AG09309 (cell line): ENCODE data around the gene UBIAD1.
"Not testable (repeated sequence)": the region's sequence is repeated elsewhere in the genome, so short reads cannot be mapped to it uniquely, and the experiment has no call there.

ENCODE experiments used
- DNase-seq: peaks from one replicate; pipeline ENCODE4 v3.0.0-alpha.2; 2010; ENCODE audit warnings: low read depth
- H3K4me3 ChIP-seq: 2 replicates; pipeline ENCODE4 v1.5.1; 2011; ENCODE audit warnings: mild to moderate bottlenecking, low read depth, low read length, moderate library complexity; ENCODE audit not compliant: control insufficient read depth
- TF ChIP-seq, protein P1 (sequence below): IDR thresholded peaks from 2 replicates; pipeline ENCODE4 v1.5.1; 2011; ENCODE audit warnings: mild to moderate bottlenecking, low read depth, low read length, inconsistent platforms; ENCODE audit not compliant: insufficient read depth, control insufficient read depth; ENCODE audit errors: missing control alignments

UBIAD1 gene

DNA sequence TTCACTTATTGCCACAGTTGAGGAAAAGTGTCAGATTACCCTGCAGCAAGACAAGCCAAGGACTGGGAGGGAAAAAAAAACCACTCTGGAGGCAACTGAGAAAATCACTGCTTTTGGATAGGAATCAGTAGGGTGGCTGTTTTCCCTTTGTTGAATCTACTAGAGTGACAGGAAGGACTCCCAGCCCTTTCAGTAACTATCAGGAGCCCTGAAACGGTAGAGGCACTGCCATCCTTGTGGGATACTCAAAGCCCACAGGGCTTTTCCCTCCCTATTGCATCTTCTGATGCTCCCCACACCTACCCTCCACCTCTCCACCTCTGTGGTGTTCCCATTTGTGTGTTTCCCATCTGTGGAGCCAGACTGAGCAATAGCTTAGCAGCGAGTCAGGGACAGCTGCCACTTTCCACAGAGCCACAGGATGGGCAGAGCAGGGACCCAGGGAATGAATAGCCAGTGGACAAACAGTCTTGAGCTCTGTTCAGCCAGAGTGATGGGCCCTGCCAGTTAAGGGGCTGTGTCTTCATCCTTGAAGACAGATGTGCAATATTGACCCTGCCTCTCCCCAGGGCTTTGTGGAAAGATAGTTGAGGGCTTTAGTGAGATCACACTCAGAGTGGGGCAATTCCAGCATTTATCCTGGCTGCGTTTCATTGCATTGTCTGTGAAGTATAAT is 13.9 kb downstream of the UBIAD1 start:
- no peak for DNase-seq
- TF ChIP-seq, protein P1, sequence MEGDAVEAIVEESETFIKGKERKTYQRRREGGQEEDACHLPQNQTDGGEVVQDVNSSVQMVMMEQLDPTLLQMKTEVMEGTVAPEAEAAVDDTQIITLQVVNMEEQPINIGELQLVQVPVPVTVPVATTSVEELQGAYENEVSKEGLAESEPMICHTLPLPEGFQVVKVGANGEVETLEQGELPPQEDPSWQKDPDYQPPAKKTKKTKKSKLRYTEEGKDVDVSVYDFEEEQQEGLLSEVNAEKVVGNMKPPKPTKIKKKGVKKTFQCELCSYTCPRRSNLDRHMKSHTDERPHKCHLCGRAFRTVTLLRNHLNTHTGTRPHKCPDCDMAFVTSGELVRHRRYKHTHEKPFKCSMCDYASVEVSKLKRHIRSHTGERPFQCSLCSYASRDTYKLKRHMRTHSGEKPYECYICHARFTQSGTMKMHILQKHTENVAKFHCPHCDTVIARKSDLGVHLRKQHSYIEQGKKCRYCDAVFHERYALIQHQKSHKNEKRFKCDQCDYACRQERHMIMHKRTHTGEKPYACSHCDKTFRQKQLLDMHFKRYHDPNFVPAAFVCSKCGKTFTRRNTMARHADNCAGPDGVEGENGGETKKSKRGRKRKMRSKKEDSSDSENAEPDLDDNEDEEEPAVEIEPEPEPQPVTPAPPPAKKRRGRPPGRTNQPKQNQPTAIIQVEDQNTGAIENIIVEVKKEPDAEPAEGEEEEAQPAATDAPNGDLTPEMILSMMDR: no peak
- H3K4me3 ChIP-seq: no peak overlapping the region

DNA sequence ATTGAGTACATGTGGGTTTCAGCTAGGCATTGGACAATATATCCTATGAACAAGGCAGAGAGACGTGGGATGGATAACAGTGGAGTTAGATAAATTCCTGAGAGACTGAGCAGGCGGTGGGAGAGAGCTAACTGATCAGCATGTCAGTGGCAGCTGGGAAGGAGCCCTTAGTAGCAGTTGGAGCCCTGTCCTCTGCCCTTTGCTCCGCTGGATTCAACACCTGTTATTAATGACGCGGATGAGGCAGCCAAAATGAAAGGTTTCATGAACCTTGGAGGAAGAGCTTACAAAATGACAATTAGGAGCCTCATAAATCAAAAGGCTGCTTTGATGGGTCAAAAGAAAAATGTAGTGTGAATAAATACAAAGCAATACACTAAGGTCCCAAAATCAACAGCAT is 16.1 kb downstream of the UBIAD1 start:
- TF ChIP-seq, protein P1: no peak
- no peak overlapping the region for H3K4me3 ChIP-seq
- DNase-seq: no peak

DNA sequence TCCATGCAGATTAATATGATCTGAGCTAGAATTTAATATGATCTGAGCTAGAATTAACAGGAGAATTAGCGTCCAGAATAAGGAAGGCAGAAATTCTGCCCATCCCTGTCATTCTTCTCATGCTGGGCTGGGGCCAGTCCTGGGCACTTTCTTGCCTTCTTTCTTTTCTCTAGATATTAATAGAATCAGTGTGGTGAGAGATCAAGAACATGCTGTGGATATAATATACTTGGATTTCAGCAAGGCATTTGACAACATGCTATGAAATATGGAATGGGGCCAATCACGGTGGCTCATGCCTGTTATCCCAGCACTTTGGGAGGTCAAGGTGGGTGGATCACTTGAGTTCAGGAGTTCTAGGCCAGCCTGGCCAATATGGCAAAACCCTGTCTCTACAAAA is 18.1 kb downstream of the UBIAD1 start:
- TF ChIP-seq, protein P1: no peak
- no peak for DNase-seq

DNA sequence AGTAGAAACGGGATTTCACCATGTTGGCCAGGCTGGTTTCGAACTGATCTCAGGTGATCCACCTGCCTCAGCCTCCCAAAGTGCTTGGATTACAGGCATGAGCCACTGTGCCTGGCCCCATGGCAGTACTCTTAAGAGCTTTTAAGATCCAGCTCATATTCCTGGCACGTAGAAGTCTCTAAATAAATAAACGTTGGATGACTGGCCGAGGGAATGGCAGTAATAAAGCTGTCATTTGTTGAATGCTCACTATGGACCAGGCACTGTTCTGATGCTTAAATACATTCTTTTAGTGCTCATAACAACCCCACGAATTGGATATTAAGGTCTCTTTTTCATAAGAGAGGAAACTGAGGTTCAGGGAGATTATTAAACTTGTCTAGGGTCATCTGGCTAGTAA is 20.9 kb downstream of the UBIAD1 start:
- no peak overlapping the region for H3K4me3 ChIP-seq
- TF ChIP-seq, protein P1: no peak
- no peak for DNase-seq

More for the DNA sequence above, 18.1 kb downstream of the UBIAD1 start:
- no peak overlapping the region for H3K4me3 ChIP-seq

DNA sequence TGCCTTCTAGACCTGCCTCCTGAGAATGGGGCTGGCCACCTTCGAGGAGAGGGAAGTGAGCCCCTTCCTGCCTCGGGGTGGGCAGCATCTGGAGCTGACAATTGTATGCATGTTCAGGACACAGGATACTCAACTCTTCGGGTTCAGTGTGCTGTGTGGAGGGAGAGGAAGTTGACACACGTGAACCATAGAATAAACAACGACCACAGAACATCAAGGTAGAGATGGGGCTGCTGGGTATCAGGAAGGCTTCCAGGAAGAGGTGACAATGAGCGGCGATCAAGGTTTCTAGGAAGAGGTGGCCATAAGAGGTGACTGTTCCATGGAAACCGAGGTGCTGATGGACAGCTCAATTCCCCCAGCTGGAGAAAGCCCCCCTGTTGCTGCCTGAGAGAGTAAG is 22.0 kb downstream of the UBIAD1 start:
- no peak for DNase-seq
- H3K4me3 ChIP-seq: no peak overlapping the region
- TF ChIP-seq, protein P1: no peak

DNA sequence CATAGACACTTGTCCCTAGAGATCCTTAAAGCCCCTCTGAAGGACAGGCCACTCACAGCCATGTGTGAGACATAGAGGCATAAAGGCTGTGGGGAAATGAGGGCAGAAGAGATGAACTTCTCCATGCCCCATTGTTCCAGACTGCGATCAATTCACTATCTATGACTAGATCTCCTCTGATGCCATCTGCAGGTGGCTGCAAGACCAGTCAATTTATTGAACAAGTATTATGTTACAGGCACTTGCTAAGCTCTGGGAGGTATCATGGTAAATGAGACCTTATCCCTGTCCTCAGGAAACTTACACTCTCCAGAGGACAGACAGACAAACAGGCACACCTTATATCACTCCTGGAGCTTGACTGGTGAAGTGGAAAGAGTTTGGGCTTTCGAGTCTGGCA is 22.9 kb downstream of the UBIAD1 start:
- no peak for DNase-seq
- no peak overlapping the region for H3K4me3 ChIP-seq
- TF ChIP-seq, protein P1: no peak

DNA sequence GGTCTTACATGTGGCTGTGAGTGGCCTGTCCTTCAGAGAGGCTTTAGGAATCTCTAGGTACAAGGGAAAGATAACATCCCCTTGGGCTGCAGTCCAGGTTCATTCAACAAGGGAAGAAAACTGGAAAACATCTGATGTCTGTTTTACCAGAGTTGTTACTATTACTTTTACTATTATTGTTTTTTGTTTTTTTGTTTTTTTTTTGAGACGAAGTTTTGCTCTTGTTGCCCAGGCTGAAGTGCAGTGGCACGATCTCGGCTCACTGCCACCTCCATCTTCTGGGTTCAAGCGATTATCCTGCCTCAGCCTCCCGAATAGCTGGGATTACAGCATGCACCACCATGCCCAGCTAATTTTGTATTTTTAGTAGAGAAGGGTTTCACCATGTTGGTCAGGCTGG is 24.8 kb downstream of the UBIAD1 start:
- not testable (repeated sequence) for H3K4me3 ChIP-seq, DNase-seq
